Tibial artery (tissue), 4 donors: ENCODE results near the gene LGALS1.

Source experiments
- DNase-seq, 2 donors: peaks; one replicate each; pipeline ENCODE4 v3.0.0-alpha.2; 2019
- H3K27ac ChIP-seq, 2 donors: fragments of 200-600 bp; sonication (generic) in 1 of 2; 1 replicate in 1 of 2; 2 replicates in 1 of 2; pipeline ENCODE4 v1.5.1; 2018 to 2019; ENCODE audit warnings: mild to moderate bottlenecking in 1 of 2
- H3K27me3 ChIP-seq, 2 donors: fragments of 200-600 bp; sonication (generic) in 1 of 2; one replicate each; pipeline versions ENCODE4 v1.5.1 to v1.6.0; 2016 to 2019
- H3K36me3 ChIP-seq, 3 donors: fragments of 200-600 bp; sonication (generic) in 2 of 3; one replicate each; pipeline ENCODE4 v1.5.1; 2016 to 2019; ENCODE audit warnings: mild to moderate bottlenecking in 2 of 3
- H3K4me1 ChIP-seq, 4 donors: fragments of 200-600 bp; sonication (generic) in 2 of 4; 1 replicate in 3 of 4; 2 replicates in 1 of 4; pipeline ENCODE4 v1.5.1; 2016 to 2019
- H3K4me3 ChIP-seq, 2 donors: fragments of 200-600 bp; sonication (generic) in 1 of 2; 1 replicate in 1 of 2; 2 replicates in 1 of 2; pipeline ENCODE4 v1.5.1; 2018 to 2019; ENCODE audit warnings: mild to moderate bottlenecking in 2 of 2
- H3K9me3 ChIP-seq, 3 donors: fragments of 200-600 bp; sonication (generic) in 1 of 3; one replicate each; pipeline ENCODE4 v1.5.1; 2016 to 2019
- intact Hi-C: fragments of 100-400 bp; cut with DNase I; formaldehyde crosslinking; loops from one replicate; pipeline ENCODE4 v1.15.0; 2023; ENCODE audit warnings: low total_unique reads
- TF ChIP-seq, protein P1 (sequence below), 2 experiments: fragments of 200-600 bp in 1 of 2; fragments of 450-650 bp in 1 of 2; IDR thresholded peaks; one replicate each; pipeline ENCODE4 v1.5.1; 2017 to 2019; ENCODE audit warnings: antibody characterized with exemption in 2 of 2, mild to moderate bottlenecking in 1 of 2, moderate library complexity in 1 of 2

Gene LGALS1

DNA sequence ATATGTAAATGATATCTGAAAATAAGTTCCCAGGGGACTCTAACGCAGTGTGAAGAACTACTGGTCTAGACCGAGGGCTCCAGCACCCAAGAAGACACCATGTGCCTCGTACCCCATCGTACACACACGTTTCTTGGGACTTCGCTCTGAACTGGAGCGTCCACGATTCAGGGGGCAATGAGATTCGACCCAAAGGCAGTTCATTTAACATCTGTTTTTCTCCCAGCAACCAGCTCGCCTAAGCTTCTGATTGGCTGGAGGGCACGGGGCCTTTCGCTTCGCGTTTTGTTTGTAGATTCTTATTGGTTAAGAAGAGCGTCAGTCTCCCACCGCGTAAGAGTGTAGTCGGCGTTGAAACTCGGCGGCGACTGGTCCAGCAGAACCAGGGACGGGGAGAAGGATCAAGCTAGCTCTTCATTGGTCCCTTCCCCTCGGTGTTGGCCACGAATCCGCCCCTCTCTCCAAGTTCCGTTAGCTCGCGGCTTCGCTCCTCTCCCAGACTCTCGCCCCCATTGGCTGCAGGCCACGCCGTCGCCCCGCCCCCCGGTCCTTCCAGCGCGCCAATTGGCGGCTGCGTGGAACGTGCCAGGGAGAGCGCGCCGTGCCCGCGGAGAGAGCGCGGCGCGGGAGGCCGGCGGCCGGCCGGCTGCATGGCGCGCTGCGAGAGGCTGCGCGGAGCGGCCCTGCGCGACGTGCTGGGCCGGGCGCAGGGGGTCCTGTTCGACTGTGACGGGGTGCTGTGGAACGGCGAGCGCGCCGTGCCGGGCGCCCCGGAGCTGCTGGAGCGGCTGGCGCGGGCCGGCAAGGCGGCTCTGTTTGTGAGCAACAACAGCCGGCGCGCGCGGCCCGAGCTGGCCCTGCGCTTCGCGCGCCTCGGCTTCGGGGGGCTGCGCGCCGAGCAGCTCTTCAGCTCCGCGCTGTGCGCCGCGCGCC, 17.0 kb upstream of the LGALS1 start, which contains the start of gene PDXP:
TSS of gene PDXP (plus strand) at position 591 of the 933 bp plus-strand sequence. CDS start at position 651, 60 bp downstream.
- Histone ChIP-seq H3K4me3 (peak within 1 kb of the TSS; percentile 65 to 76), H3K9me3 (no peaks in the 10 kb centered on the region), H3K4me1 (peaks cover 0 to 41% (median 25%) of the 10 kb centered on the region in 4 donors), H3K27me3 (no peaks in the 10 kb centered on the region), H3K27ac (peak within 1 kb of the TSS; percentile 64 to 83), H3K36me3 (no peaks in the 10 kb centered on the region)
- TF ChIP-seq, protein P1, sequence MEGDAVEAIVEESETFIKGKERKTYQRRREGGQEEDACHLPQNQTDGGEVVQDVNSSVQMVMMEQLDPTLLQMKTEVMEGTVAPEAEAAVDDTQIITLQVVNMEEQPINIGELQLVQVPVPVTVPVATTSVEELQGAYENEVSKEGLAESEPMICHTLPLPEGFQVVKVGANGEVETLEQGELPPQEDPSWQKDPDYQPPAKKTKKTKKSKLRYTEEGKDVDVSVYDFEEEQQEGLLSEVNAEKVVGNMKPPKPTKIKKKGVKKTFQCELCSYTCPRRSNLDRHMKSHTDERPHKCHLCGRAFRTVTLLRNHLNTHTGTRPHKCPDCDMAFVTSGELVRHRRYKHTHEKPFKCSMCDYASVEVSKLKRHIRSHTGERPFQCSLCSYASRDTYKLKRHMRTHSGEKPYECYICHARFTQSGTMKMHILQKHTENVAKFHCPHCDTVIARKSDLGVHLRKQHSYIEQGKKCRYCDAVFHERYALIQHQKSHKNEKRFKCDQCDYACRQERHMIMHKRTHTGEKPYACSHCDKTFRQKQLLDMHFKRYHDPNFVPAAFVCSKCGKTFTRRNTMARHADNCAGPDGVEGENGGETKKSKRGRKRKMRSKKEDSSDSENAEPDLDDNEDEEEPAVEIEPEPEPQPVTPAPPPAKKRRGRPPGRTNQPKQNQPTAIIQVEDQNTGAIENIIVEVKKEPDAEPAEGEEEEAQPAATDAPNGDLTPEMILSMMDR (IDR thresholded peaks at IDR 0.05): peak in 1 of 2 experiments; percentile 14
- intact Hi-C loops: no loop called here
- DNase-seq: peak; percentile 99 to 100

DNA sequence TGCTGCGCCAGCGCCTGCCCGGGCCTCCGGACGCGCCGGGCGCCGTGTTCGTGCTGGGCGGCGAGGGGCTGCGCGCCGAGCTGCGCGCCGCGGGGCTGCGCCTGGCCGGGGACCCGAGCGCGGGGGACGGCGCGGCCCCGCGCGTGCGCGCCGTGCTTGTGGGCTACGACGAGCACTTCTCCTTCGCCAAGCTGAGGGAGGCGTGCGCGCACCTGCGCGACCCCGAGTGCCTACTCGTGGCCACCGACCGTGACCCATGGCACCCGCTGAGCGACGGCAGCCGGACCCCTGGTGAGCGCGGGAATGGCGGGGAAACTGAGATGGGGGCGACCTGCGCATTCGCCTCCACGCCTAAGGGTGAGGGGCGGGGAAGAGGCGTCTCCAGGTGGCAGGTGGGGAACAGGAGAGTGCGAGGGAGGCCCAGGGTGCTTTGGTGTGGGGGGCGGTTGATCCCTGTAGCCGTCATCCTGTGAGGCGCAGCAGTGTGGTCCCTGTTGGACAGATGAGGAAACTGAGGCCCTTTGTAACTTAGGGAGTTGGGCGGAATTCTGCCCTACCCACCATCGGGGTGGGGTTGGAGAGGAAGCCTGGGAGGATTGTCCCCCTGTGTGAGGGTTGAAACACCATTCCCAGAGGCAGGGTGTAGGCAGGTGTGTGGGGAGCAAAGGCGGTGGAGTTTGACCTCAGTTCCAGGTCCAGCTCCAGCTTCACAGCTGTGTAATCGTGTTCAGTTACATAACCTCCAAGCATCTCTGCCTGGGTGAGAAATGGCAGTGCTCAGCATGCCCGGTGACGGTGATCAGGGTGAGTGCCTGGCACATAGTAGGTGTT, 16.2 kb upstream of the LGALS1 start:
- no peaks in the 10 kb centered on the region for H3K9me3 ChIP-seq
- DNase-seq: no peak
- peaks cover 0 to 41% (median 25%) of the 10 kb centered on the region in 4 donors for H3K4me1 ChIP-seq
- no peaks in the 10 kb centered on the region for H3K36me3 ChIP-seq
- no peak overlapping the region for H3K27ac ChIP-seq
- intact Hi-C loops: no loop called here
- no peaks in the 10 kb centered on the region for H3K27me3 ChIP-seq
- TF ChIP-seq, protein P1 (IDR thresholded peaks at IDR 0.05): no peak
- peak overlapping the region; percentile 65 to 76 for H3K4me3 ChIP-seq

DNA sequence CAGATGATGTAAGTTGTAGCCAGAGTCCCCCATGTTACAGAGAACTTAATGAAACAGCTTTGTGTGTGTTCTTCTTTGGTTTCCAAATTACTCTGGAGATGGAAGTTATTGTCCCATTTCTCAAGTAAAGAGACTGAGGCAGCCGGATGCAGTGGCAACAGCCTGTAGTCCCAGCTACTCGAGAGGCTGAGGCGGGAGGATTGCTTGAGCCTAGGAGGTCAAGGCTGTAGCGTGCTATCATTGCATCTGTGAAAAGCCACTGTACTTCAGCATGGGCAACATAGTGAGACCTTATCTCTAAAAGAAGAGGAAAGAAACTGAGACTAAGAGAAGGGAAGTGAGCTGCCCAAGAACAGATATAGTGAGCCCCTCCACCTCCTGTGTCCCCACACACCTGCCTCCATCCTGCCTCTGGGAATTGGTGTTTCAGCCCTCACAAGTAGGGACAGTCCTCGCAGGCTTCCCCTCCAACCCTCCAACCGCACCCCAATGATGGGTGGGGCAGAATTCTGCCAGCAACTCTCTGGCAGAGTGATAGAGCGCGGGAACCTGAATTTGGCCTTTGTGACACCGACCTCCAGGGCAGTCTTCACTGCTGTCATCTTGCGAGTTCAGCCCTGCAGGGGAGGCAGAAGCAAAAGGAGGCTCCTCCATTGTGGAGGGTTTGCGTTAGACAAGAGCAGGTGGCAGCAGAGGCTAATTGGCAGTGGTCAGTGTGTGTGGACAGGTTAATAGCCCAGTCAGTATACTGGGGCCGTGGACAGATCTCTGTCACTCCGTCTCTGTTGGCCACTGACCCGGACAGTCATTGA, 15.3 kb upstream of the LGALS1 start:
- Histone ChIP-seq H3K4me1 (peaks cover 0 to 41% (median 25%) of the 10 kb centered on the region in 4 donors), H3K27me3 (no peaks in the 10 kb centered on the region), H3K4me3 (peak overlapping the region in 1 of 2 donors; percentile 65), H3K27ac (no peak overlapping the region), H3K9me3 (no peaks in the 10 kb centered on the region), H3K36me3 (no peaks in the 10 kb centered on the region)
- intact Hi-C loops: no loop called here
- no peak for DNase-seq
- TF ChIP-seq, protein P1 (IDR thresholded peaks at IDR 0.05): no peak

DNA sequence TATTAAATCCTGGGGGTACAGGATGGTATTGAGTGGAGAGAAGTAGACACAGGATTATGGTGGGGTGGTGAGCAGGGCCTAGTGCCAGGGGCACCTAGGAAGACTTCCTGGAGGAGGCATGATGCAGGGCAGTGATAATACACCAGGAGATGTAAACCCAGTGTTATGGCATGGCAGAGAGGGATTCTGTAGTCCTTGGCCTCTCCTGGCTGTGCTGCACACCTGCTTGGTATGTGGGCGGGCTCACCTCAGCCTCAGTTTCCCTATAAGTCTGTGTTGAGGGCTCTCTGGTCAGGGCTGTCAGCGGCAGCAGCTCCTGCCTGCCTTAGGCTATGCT, 14.8 kb upstream of the LGALS1 start:
- peaks cover 0 to 4% (median 4%) of the 10 kb centered on the region in 3 donors for H3K36me3 ChIP-seq
- no peaks in the 10 kb centered on the region for H3K27me3 ChIP-seq
- no peak for DNase-seq
- H3K4me3 ChIP-seq: no peak overlapping the region
- intact Hi-C loops: no loop called here
- peaks cover 0 to 41% (median 25%) of the 10 kb centered on the region in 4 donors for H3K4me1 ChIP-seq
- no peaks in the 10 kb centered on the region for H3K9me3 ChIP-seq
- H3K27ac ChIP-seq: peak overlapping the region in 1 of 2 donors; percentile 49
- TF ChIP-seq, protein P1 (IDR thresholded peaks at IDR 0.05): no peak
